Fibroblast of villous mesenchyme (primary cell): ENCODE results near the gene EIF2B4. TPM values are rescaled to one million over a fixed set of nuclear protein-coding genes. Genes with fewer than 3 reads are reported as not detected.

Source experiments
- DNase-seq: peaks from one replicate; pipeline ENCODE4 v3.0.0-alpha.2; 2010; ENCODE audit warnings: low read depth
- H3K4me3 ChIP-seq: 2 replicates; pipeline ENCODE4 v1.5.1; 2011; ENCODE audit warnings: low read depth, mild to moderate bottlenecking, low read length
- total RNA-seq: library from RNA; depleted of rRNA; stranded (reverse); fragments of >200 nt; gene quantifications from 2 replicates; pipeline ENCODE4 v1.2.3, GENCODE V29; 2012
- TF ChIP-seq, protein P1 (sequence below): IDR thresholded peaks from 2 replicates; pipeline ENCODE4 v1.5.1; 2012; ENCODE audit warnings: low read depth, mild to moderate bottlenecking, low read length; ENCODE audit not compliant: insufficient read depth

Gene EIF2B4
- total RNA-seq, 1 donor = 28.9 TPM

GRCh38 chr2:27380626-27381545, 10.7 kb upstream of the EIF2B4 start, which contains the start of gene ZNF513:
ZNF513 (minus strand) TSS chr2:27380734; CDS start chr2:27380526, 208 bp downstream.
- TF ChIP-seq, protein P1, sequence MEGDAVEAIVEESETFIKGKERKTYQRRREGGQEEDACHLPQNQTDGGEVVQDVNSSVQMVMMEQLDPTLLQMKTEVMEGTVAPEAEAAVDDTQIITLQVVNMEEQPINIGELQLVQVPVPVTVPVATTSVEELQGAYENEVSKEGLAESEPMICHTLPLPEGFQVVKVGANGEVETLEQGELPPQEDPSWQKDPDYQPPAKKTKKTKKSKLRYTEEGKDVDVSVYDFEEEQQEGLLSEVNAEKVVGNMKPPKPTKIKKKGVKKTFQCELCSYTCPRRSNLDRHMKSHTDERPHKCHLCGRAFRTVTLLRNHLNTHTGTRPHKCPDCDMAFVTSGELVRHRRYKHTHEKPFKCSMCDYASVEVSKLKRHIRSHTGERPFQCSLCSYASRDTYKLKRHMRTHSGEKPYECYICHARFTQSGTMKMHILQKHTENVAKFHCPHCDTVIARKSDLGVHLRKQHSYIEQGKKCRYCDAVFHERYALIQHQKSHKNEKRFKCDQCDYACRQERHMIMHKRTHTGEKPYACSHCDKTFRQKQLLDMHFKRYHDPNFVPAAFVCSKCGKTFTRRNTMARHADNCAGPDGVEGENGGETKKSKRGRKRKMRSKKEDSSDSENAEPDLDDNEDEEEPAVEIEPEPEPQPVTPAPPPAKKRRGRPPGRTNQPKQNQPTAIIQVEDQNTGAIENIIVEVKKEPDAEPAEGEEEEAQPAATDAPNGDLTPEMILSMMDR = no peak
- DNase-seq = peak; percentile 96
- H3K4me3 ChIP-seq = peak within 1 kb of the TSS; percentile 78

- TF ChIP-seq, protein P1 = no peak
- peak overlapping the region; percentile 78 for H3K4me3 ChIP-seq
- DNase-seq = peak; percentile 68
These were observed 9.9 kb upstream of the EIF2B4 start for GRCh38 chr2:27379836-27380625.

DNA sequence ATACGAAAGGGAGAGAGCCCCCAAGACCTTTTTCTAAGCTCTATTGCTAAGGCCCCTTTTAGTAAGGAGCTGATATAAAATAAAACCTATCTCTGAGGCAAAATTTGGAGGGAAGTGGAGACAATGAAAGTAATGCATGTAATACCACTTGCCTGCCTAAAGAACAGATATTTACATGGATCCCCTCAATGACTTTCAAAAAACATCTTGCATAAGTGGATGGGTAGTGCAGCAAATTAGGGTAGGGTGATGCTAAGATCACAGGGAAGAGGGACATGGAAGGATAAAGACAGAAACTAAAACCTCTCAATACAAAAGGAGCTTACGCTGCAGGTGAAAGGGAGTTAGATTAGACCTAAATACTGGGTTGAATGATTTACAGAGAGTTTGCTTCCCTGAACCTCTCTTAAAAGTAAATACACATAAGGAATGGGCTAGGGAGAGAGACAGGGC, 9.3 kb upstream of the EIF2B4 start:
- no peak for DNase-seq
- TF ChIP-seq, protein P1 = no peak
- H3K4me3 ChIP-seq = peak overlapping the region; percentile 78

DNA sequence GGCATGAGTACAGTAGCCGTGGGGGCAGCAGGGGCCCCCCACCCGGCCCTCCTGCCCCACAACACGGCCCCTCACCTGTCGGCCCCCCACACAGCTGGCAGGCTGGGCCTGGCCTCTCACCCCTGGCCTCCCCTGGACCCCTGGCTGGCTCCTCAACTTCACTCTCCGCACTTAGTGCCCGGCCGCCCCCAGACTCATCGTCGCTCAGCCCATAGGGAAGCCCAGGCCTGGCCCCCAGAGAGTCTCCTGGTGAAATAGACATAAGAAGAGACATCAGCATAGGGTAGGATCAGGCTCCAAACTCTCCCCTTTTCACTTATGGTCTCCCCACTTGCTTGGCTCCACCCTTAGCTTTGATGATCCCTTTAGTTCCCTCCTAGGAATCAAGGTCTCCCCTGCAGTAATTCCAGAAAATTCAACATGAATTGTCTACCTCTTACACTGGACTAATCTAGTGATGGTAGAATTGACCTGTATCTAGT, 8.7 kb upstream of the EIF2B4 start:
- no peak for DNase-seq
- no peak overlapping the region for H3K4me3 ChIP-seq
- TF ChIP-seq, protein P1 = no peak

DNA sequence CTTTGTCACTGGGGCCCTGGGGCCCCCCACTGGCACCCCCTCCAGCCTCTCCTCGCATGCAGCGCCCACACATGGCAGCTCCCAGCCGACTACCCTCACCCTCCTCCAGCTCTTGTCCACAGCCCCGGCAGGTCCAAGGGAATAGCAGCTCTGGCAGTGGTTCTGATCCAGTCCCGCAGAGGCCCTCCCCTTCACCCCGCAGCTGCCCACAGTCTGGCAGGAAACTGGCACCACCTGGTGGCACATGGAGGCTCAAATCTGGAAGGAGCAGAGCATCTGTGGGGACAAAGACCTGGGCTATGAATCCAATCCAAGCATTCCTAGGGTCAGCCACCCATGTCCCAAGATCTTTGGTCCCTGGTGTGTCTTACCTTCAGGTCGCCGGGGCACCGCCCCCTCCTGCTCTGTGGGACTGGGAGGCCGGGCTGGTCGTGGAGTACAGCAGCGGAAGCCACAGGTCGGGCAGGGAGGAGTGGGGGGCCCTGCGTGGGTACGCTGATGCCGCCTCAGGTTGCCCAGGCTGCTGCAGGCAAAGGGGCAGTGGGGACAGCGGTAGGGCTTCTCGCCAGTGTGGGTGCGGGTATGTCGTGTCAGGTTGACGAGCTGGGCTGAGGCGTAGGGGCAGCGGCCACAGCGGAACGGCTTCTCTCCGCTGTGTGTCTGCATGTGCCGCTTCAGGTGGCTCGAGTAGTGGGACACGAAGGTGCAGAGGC, 8.1 kb upstream of the EIF2B4 start:
- DNase-seq = no peak
- H3K4me3 ChIP-seq = no peak overlapping the region
- TF ChIP-seq, protein P1 = peak; percentile 27

GRCh38 chr2:27377618-27378095, 7.5 kb upstream of the EIF2B4 start:
- no peak overlapping the region for H3K4me3 ChIP-seq
- TF ChIP-seq, protein P1 = no peak
- DNase-seq = no peak
